ENCODE data around the gene OR2V2. TPM values are rescaled to one million over a fixed set of nuclear protein-coding genes. Genes with fewer than 3 reads are reported as not detected.

OR2V2 gene
- total and polyA plus RNA-seq, 4 donors = not detected

DNA sequence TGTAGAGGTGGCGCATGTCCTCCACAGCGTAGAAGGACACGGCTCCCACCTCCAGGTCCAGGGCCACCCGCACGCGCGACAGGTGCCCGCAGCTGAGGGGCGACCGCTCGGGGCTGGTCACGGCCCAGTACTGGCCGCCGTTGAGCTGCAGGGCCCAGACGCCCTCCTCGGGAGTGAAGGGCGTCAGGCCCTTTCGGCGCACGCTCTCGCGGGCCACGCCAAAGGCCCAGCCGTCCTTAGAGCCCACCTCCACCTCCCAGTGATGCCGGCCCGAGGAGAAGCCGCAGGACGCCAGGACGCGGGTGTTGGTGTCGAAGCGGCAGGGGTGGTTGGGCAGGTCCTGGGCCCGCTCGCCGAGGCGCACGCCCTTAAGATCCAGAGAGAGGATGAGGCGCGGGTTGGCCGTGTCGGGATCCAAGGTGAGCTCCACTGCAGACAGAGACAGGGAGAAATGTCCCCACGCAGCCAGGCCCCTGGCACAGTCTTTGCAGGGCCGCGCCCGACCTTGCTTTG lies 47.9 kb downstream of the OR2V2 start:
- no peaks in the 10 kb centered on the region for H3K36me3 ChIP-seq (ENCODE audit: control insufficient read depth in 4 of 4, insufficient read depth in 3 of 4, low read depth in 1 of 4, low read length in 3 of 4)
- 68% methylated on average over 45 of the region's 45 CpGs for WGBS
- TF ChIP-seq ATF3 (IDR thresholded peaks at IDR 0.05) (no peak), TAF1 (conservative IDR thresholded peaks at IDR 0.05) (no peak), FOXA1 (IDR thresholded peaks at IDR 0.05) (no peak), JUND (IDR thresholded peaks at IDR 0.05) (no peak), YY1 (IDR thresholded peaks at IDR 0.05) (no peak), HNF4G (IDR thresholded peaks at IDR 0.05) (no peak), RXRA (IDR thresholded peaks at IDR 0.05) (no peak)
- TF ChIP-seq, protein P1, sequence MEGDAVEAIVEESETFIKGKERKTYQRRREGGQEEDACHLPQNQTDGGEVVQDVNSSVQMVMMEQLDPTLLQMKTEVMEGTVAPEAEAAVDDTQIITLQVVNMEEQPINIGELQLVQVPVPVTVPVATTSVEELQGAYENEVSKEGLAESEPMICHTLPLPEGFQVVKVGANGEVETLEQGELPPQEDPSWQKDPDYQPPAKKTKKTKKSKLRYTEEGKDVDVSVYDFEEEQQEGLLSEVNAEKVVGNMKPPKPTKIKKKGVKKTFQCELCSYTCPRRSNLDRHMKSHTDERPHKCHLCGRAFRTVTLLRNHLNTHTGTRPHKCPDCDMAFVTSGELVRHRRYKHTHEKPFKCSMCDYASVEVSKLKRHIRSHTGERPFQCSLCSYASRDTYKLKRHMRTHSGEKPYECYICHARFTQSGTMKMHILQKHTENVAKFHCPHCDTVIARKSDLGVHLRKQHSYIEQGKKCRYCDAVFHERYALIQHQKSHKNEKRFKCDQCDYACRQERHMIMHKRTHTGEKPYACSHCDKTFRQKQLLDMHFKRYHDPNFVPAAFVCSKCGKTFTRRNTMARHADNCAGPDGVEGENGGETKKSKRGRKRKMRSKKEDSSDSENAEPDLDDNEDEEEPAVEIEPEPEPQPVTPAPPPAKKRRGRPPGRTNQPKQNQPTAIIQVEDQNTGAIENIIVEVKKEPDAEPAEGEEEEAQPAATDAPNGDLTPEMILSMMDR (IDR thresholded peaks at IDR 0.05; ENCODE audit: low read depth, low read length, missing input control) = no peak
- H3K27me3 ChIP-seq (ENCODE audit: control insufficient read depth in 4 of 4, insufficient read depth in 4 of 4, low read length in 3 of 4) = no peaks in the 10 kb centered on the region
- DNase-seq (ENCODE audit: low spot score) = no peak
- no peaks in the 10 kb centered on the region for H3K9me3 ChIP-seq (ENCODE audit: control insufficient read depth in 4 of 4, low read length in 3 of 4)
- no peak overlapping the region for H3K4me3 ChIP-seq (ENCODE audit: low read depth in 1 of 3, low read length in 3 of 3)
- H3K27ac ChIP-seq (ENCODE audit: low read depth in 1 of 2, low read length in 2 of 2) = no peak overlapping the region
- peaks cover 2 to 18% (median 10%) of the 10 kb centered on the region in 4 donors for H3K4me1 ChIP-seq (ENCODE audit: control insufficient read depth in 4 of 4, insufficient read depth in 4 of 4, low read length in 3 of 4)
- no peak overlapping the region for H3K9ac ChIP-seq (ENCODE audit: low read depth in 1 of 2, low read length in 2 of 2)

- peaks cover 0 to 7% (median 2%) of the 10 kb centered on the region in 4 donors for H3K4me1 ChIP-seq (ENCODE audit: control insufficient read depth in 4 of 4, insufficient read depth in 4 of 4, low read length in 3 of 4)
- H3K27me3 ChIP-seq (ENCODE audit: control insufficient read depth in 4 of 4, insufficient read depth in 4 of 4, low read length in 3 of 4) = no peaks in the 10 kb centered on the region
- H3K9me3 ChIP-seq (ENCODE audit: control insufficient read depth in 4 of 4, low read length in 3 of 4) = no peaks in the 10 kb centered on the region
- no peaks in the 10 kb centered on the region for H3K36me3 ChIP-seq (ENCODE audit: control insufficient read depth in 4 of 4, insufficient read depth in 3 of 4, low read depth in 1 of 4, low read length in 3 of 4)
- no peak overlapping the region for H3K27ac ChIP-seq (ENCODE audit: low read depth in 1 of 2, low read length in 2 of 2)
- no peak for TF ChIP-seq FOXA2 (IDR thresholded peaks at IDR 0.05)
- TF ChIP-seq FOXA1 (IDR thresholded peaks at IDR 0.05) = no peak
- TF ChIP-seq JUND (IDR thresholded peaks at IDR 0.05) = no peak
- TF ChIP-seq MAX (IDR thresholded peaks at IDR 0.05) = no peak
- TF ChIP-seq GABPA (IDR thresholded peaks at IDR 0.05 in 1 of 2, conservative IDR thresholded peaks at IDR 0.05 in 1 of 2) = no peak
- no peak for TF ChIP-seq RAD21 (IDR thresholded peaks at IDR 0.05)
- TF ChIP-seq HNF4A (conservative IDR thresholded peaks at IDR 0.05) = no peak
- no peak for TF ChIP-seq YY1 (IDR thresholded peaks at IDR 0.05)
- TF ChIP-seq, protein P1 (IDR thresholded peaks at IDR 0.05; ENCODE audit: low read depth, low read length, missing input control) = no peak
- TF ChIP-seq EGR1 (IDR thresholded peaks at IDR 0.05; ENCODE audit: low read depth in 2 of 2) = no peak
- TF ChIP-seq, protein P2, sequence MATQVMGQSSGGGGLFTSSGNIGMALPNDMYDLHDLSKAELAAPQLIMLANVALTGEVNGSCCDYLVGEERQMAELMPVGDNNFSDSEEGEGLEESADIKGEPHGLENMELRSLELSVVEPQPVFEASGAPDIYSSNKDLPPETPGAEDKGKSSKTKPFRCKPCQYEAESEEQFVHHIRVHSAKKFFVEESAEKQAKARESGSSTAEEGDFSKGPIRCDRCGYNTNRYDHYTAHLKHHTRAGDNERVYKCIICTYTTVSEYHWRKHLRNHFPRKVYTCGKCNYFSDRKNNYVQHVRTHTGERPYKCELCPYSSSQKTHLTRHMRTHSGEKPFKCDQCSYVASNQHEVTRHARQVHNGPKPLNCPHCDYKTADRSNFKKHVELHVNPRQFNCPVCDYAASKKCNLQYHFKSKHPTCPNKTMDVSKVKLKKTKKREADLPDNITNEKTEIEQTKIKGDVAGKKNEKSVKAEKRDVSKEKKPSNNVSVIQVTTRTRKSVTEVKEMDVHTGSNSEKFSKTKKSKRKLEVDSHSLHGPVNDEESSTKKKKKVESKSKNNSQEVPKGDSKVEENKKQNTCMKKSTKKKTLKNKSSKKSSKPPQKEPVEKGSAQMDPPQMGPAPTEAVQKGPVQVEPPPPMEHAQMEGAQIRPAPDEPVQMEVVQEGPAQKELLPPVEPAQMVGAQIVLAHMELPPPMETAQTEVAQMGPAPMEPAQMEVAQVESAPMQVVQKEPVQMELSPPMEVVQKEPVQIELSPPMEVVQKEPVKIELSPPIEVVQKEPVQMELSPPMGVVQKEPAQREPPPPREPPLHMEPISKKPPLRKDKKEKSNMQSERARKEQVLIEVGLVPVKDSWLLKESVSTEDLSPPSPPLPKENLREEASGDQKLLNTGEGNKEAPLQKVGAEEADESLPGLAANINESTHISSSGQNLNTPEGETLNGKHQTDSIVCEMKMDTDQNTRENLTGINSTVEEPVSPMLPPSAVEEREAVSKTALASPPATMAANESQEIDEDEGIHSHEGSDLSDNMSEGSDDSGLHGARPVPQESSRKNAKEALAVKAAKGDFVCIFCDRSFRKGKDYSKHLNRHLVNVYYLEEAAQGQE (IDR thresholded peaks at IDR 0.05) = no peak
- TF ChIP-seq HNF4G (IDR thresholded peaks at IDR 0.05) = no peak
- no peak for TF ChIP-seq ATF3 (IDR thresholded peaks at IDR 0.05)
- TF ChIP-seq TAF1 (conservative IDR thresholded peaks at IDR 0.05) = no peak
- TF ChIP-seq ZBTB33 (IDR thresholded peaks at IDR 0.05) = no peak
- no peak for TF ChIP-seq RXRA (IDR thresholded peaks at IDR 0.05)
- TF ChIP-seq SP1 (IDR thresholded peaks at IDR 0.05) = no peak
- no peak for TF ChIP-seq NR2F2 (IDR thresholded peaks at IDR 0.05)
- H3K4me3 ChIP-seq (ENCODE audit: low read depth in 1 of 3, low read length in 3 of 3) = no peak overlapping the region
- WGBS = 69% methylated on average over 8 of the region's 8 CpGs
- DNase-seq (ENCODE audit: low spot score) = no peak
- H3K9ac ChIP-seq (ENCODE audit: low read depth in 1 of 2, low read length in 2 of 2) = no peak overlapping the region
These were observed 50.1 kb downstream of the OR2V2 start for GRCh38 chr5:181197326-181197951.

Data from liver (tissue), 9 donors.